ENCODE data around the gene GAB2.

DNA sequence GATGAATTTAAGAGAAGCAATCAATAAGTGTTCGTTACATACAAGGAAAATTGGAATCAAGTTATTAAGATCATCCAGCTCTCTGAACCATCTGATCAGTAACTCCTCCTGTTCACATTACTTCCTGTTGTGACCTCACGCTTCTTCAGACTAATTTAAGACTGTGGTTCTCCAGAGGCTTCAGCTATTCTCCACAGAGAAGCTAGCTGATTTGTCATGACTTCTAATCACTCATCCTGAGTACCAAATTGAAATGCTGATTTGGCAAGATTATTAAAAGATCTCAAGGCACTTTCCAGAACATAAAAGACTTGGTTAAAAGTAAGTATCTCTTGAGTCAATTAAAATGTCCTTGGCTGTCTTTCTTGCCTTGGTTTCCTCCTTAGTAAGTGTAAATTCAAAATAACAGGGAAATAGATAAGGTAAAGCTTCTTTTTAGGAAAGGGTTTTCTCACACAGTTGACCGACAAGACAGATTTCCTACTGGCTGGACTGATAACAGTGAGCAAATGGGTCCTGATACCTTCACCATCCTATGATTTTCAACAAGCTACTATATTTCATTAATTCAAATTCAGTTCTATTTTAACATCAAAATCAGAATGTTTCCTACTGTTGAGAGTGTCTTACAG, 38.5 kb downstream of the GAB2 start:
- TF ChIP-seq, protein P1, sequence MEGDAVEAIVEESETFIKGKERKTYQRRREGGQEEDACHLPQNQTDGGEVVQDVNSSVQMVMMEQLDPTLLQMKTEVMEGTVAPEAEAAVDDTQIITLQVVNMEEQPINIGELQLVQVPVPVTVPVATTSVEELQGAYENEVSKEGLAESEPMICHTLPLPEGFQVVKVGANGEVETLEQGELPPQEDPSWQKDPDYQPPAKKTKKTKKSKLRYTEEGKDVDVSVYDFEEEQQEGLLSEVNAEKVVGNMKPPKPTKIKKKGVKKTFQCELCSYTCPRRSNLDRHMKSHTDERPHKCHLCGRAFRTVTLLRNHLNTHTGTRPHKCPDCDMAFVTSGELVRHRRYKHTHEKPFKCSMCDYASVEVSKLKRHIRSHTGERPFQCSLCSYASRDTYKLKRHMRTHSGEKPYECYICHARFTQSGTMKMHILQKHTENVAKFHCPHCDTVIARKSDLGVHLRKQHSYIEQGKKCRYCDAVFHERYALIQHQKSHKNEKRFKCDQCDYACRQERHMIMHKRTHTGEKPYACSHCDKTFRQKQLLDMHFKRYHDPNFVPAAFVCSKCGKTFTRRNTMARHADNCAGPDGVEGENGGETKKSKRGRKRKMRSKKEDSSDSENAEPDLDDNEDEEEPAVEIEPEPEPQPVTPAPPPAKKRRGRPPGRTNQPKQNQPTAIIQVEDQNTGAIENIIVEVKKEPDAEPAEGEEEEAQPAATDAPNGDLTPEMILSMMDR (conservative IDR thresholded peaks at IDR 0.05): no peak
- TF ChIP-seq ZFX (IDR thresholded peaks at IDR 0.05): no peak
